ENCODE data around the gene ABCB6. TPM values are rescaled to one million over a fixed set of nuclear protein-coding genes. Genes with fewer than 3 reads are reported as not detected.
"Not testable (repeated sequence)": the region's sequence is repeated elsewhere in the genome, so short reads cannot be mapped to it uniquely, and the experiment has no call there.

The ABCB6 gene
- total RNA-seq, 1 donor from 2014 or later, result 23.9 TPM

- no peak for DNase-seq (ENCODE audit: low read depth)
These were observed 5.2 kb downstream of the ABCB6 start for GRCh38 chr2:219213486-219214071.

- DNase-seq (ENCODE audit: low read depth), result no peak
These were observed 5.7 kb downstream of the ABCB6 start for GRCh38 chr2:219213026-219213415.

- DNase-seq (ENCODE audit: low read depth), result no peak
These were observed 7.8 kb downstream of the ABCB6 start for GRCh38 chr2:219210886-219211362.

- no peak for DNase-seq (ENCODE audit: low read depth)
These were observed 8.4 kb downstream of the ABCB6 start for GRCh38 chr2:219210196-219210885.

- no peak for DNase-seq (ENCODE audit: low read depth)
These were observed 9.2 kb downstream of the ABCB6 start for GRCh38 chr2:219209236-219210195.

- DNase-seq (ENCODE audit: low read depth), result peak; percentile 55
These were observed 10.6 kb downstream of the ABCB6 start for GRCh38 chr2:219207884-219208740.

GRCh38 chr2:219207134-219207883 lies 11.4 kb downstream of the ABCB6 start:
- DNase-seq (ENCODE audit: low read depth), result no peak

GRCh38 chr2:219206328-219207133 lies 12.2 kb downstream of the ABCB6 start, which contains the start of gene ZFAND2B:
TSS of gene ZFAND2B (plus strand) at chr2:219206782. CDS start at chr2:219206988, 206 bp downstream.
- peak; percentile 76 for DNase-seq (ENCODE audit: low read depth)

GRCh38 chr2:219205981-219206327 lies 12.8 kb downstream of the ABCB6 start:
- DNase-seq (ENCODE audit: low read depth), result no peak

- DNase-seq (ENCODE audit: low read depth), result no peak
These were observed 13.6 kb downstream of the ABCB6 start for GRCh38 chr2:219205165-219205538.

GRCh38 chr2:219204425-219205164 lies 14.2 kb downstream of the ABCB6 start:
- DNase-seq (ENCODE audit: low read depth), result no peak

GRCh38 chr2:219201331-219201730 lies 17.4 kb downstream of the ABCB6 start:
- DNase-seq (ENCODE audit: low read depth), result not testable (repeated sequence)

GRCh38 chr2:219200502-219201326 lies 18.0 kb downstream of the ABCB6 start:
- DNase-seq (ENCODE audit: low read depth), result not testable (repeated sequence)

- no peak for DNase-seq (ENCODE audit: low read depth)
These were observed 19.1 kb downstream of the ABCB6 start for GRCh38 chr2:219199470-219200211.

GRCh38 chr2:219198974-219199373 lies 19.8 kb downstream of the ABCB6 start:
- DNase-seq (ENCODE audit: low read depth), result no peak

- no peak for DNase-seq (ENCODE audit: low read depth)
These were observed 21.4 kb downstream of the ABCB6 start for GRCh38 chr2:219197388-219197787.

- no peak for DNase-seq (ENCODE audit: low read depth)
These were observed 31.9 kb downstream of the ABCB6 start for GRCh38 chr2:219186754-219187456.
